HG03457 (cell line): ENCODE data around the gene DCAKD.
A peak's percentile ranks its signal among the peaks of the same experiment; 100 is the strongest.

ENCODE experiments used
- ATAC-seq: cut with Tn5 transposase; IDR thresholded peaks from one replicate; pipeline ENCODE4 v1.9.1; 2021; ENCODE audit warnings: moderate number of reproducible peaks; ENCODE audit not compliant: unreplicated experiment

Gene DCAKD, protein sequence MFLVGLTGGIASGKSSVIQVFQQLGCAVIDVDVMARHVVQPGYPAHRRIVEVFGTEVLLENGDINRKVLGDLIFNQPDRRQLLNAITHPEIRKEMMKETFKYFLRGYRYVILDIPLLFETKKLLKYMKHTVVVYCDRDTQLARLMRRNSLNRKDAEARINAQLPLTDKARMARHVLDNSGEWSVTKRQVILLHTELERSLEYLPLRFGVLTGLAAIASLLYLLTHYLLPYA

DNA sequence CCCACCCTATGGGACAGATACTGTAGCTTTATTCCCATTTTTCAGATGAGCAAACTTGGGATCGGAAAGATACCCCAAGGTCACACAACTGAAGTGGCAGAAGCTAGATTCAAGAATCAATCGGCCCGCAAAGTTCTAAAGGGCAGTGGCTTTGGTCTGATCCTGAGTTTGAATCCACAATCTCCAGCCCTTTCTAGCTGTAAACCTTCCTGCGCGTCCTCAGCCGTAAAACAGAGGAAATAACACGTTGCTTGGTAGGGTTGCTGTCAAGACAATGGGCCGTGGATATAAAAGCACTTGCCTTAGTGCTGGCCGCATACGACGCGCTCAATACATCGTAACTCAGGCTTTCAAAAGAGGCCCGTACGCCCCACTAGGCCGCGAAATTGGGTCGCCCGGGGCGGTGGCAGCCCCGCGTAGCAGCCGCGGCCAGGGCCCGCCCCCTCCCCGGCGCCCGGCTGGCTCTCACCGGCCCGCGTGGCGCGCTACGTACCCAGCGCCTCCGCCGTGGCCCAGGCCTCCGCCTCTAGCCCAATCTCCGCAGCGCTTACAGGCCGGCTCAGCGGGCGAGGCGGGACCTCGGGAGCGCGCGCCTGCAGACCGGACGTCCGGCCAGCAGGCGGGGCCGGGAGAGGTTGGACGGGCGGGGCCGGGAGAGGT lies at the start of gene DCAKD:
DCAKD (minus strand) TSS at position 573 of the 660 bp plus-strand sequence. CDS start 16,747 bp downstream, outside the sequence.
- ATAC-seq = peak; percentile 80

DNA sequence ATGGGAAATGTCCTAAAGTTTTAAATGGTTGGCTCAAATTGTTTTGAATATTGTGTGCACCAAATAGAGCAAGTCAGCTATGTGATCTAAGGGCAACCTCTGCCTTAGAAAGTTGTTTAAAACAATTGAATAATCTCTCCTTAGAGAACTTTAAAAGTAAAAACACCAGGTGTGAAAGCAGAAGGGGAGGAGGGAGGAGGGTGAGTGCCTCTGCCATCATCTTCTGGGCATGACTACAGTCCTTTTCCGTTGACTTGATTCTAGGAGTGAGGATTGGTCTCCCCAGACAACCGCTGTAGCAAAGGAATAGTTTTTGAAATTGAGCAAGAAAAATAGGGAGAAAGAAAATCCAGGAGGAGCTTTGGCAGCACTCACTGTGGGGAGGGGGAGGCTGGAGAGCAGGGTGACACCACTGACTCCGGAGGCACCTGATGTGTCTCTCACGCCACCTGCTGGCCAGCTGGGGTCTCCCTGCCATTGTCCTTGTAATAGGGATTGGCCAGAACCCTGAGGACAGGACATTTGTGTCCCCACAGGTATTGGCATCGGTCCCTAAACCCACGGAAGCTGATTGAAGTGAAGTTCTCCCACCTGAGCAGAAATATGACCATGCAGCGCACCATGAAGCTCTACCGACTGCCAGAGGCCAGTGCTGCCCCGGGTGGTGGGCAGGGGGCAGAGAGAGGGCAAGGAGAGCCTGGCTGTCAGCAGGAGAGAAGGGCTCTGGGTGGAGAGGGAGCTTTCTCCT lies 47.6 kb upstream of the DCAKD start:
- no peak for ATAC-seq

DNA sequence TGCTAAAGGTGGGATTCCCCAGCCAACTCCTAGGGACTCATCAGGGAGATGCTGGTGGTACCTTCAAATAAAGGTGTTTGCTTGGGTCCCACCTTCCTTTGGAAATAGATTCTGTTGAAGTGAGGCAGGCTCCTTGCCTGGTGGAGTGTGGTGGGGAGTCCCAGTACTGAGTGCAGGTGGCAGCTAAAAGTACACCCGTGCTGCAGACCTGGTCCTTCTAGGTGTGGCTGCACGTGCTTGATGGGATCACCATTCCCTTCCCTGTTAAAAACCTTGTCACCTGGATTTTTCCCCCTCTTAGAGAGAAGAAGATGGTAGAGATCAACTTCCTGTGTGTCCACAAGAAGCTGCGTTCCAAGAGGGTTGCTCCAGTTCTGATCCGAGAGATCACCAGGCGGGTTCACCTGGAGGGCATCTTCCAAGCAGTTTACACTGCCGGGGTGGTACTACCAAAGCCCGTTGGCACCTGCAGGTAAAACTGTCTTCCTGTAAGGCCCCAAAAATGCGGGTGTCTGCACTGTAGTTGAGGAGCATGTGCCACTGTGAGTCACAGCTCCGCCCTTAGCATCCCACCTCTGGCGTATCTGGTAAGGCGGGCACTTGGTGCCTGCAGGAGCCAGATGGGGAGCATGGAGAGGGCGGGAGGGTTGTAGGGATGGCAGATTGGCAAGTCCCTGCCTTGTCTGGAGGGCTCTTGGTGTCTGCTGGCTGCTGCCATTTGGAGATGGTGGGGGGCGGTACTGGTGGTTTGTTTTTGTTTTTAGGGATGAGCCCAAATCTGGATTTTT lies 46.8 kb upstream of the DCAKD start:
- no peak for ATAC-seq

DNA sequence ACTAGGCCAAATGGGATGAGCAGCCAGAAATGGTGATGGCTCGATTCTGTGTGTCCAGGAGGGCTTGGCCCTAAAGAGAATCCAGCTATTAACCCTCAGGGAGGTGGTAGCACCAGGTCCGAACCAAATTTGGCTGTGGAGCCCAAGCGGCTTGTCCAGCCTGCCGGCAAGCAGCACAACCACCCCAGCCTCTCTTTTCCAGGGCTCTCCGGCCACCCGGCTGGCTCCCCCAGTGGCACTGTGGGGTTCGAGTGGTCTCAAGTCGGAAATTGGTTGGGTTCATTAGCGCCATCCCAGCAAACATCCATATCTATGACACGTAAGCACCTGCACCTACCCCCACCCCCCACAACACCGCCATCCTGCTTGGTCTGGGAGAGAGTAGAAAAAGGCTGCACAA lies 45.5 kb upstream of the DCAKD start:
- ATAC-seq = no peak

DNA sequence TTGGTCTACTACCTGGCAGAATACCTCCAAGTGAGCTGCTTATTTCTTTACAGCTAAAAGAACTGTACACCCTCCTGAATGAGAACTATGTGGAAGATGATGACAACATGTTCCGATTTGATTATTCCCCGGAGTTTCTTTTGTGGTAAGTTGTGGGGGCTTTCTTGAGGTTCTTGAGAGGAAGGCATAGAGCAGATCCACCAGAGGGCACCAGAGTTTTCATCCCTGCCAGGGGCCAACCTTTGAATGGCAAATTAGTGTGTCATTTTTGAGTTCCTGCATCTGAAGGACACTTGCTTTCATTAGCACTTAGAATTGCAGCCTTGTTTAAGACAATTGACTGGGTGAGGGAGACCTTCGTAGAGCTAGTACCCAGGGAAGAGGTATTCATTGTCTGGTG lies 44.7 kb upstream of the DCAKD start:
- ATAC-seq = no peak

DNA sequence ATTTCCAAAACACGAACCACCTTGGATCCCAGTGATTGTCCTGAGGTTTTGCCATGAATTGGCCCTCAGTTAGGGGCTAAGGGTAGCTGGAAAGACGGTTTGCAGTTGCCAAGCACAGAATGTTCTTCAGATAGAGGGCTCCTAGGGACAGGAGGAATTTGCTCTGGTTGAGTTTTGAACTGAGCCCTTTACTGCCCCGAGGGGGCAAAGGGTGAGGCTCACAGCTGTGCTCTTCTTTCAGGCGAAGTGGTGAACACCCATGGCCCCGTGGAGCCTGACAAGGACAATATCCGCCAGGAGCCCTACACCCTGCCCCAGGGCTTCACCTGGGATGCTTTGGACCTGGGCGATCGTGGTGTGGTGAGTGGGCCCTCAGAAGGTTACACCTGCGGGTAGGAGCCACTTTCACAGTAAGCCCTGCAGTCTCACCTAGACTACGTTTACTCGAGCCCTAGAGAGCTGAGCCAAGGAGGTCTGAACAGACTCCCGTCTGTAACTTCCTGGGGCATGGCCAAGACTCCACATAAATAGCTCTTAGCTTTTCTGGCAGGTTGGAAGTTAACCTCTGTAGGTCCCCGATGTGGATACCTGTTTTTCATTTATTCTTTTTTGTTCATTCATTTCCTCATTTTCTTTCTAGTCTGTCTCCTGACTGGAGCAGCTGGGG lies 42.1 kb upstream of the DCAKD start:
- ATAC-seq = no peak

DNA sequence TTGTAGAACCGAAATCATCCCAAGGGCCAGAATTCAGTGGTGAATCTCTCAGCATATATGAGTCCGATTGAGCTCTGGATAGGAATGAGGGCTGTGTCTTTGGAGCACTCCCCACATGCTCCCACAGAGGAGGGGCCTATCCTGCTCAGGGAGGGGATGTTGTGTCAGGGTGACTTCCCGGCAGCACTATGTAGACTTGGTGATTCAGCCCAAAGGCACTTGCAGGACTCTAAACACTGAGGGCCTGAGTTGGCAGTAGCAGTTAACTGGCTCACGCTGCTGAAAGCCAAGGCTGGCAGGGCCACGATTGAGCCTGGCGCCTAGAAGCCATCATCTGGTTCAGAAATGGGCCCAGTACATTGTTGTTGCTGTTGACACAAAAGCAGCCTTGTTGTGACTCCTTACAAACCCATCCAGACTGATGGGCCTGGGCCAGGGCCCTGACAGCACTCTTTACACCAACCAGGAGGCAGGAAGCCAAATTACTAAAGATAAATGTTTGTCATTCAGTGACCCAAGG lies 41.5 kb upstream of the DCAKD start:
- ATAC-seq = no peak

DNA sequence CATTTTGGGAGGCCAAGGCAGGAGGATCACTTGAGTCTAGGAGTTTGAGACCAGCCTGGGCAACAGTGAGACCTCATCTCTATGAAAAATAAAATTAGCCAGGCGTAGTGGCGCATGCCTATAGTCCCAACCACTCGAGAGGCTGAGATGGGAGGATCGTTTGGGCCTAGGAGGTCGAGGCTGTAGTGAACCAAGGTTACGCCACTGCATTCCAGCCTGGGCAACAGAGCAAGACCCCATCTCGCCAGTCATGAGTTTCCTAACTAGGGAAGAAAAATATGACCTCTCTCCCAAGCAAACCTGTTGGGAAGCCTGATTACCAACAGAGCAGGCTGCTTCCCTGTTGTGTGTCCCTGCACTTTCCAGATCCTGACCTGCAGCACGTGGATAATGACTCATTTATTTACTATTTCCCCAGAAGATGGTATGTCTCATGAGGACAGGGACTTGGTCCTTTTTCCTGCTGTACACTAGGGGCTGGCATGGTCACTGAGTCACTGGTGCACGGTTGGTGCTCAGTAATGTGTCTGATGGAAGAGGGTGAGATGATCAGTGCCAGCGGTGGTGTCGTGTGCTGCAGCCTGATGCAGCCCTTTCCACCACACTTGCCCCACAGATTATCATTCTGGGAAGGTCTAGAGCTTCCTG lies 40.5 kb upstream of the DCAKD start:
- ATAC-seq = no peak

DNA sequence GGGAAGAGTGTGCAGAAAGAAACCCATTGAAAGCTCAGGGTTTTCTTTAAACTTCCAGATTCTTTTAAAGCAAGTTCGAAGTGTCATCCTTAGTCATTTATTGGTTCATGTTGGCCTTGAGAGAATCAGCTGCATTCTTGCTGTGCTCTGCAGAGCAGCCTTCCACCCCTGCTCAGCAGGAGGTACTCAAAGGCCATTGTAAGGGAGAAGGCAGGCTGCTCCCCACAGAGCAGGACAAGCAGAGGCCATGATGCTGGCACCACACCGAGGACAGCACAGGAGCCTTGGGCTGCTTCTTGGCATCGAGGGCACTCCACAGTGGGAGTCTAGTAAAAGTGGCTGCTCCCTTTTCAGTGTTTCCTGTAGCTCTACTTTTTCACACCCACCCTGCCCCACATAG lies 39.3 kb upstream of the DCAKD start:
- ATAC-seq = no peak

DNA sequence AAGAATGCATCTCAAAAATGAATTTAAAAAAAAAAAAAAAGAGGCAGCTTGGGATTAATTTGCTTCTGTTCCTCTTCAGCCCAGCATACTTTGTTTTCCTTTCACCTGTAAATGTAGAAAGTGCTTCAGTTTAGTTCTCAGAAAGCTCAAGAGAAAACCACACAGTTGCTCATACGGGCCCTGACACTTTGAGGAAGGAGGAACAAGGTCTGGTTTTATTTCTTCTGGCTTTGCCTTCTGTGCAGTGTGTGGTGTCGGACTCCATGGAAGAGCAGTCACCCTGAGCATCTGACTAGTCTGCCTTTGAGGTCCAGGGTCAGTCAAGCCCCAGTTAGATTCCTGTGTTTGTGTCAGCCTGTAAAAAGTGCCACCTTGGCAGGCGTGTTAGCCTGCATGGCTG lies 37.3 kb upstream of the DCAKD start:
- ATAC-seq = no peak

DNA sequence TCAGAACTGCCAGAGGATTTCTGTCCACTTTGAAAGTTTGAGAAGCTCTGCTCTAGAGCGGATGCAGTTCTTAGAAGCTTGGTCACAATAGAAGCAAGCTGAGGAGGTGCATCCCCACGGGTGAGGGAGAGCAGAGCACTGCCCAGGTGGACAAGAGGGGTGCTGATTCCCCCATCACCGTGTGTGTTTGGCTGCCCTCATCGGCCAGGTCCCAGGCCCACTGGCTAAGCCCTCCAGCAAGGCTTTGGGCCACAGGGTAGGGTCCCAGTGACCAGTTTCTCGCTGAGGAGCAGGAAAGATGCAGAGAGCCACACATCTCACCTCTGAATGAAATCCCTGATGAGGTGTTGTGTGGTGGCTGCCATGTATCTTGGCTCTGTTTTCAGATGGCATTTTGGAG lies 36.5 kb upstream of the DCAKD start:
- no peak for ATAC-seq

DNA sequence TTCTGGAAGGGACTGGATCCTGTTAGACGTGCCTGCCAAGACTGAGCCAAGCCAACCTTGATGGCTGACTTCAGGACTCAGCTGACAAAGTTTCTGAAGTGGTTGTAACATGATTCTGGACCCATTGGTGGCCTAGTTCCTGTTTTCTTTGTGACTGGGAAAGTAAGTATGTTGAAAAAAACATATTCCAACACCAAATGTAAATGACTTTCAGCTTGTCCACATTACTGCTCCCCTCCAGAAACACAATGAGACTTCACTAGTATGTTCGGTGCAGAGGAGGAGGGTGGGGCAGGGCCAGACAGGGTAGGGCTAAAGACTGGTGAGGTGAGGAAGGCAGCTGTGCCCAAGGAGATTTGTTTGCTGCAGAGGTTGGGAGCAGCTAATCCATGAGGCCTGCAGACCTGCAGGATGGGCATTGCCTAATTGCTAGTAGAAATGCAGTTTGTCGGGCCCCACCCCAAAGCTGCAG lies 36.1 kb upstream of the DCAKD start:
- ATAC-seq = no peak

DNA sequence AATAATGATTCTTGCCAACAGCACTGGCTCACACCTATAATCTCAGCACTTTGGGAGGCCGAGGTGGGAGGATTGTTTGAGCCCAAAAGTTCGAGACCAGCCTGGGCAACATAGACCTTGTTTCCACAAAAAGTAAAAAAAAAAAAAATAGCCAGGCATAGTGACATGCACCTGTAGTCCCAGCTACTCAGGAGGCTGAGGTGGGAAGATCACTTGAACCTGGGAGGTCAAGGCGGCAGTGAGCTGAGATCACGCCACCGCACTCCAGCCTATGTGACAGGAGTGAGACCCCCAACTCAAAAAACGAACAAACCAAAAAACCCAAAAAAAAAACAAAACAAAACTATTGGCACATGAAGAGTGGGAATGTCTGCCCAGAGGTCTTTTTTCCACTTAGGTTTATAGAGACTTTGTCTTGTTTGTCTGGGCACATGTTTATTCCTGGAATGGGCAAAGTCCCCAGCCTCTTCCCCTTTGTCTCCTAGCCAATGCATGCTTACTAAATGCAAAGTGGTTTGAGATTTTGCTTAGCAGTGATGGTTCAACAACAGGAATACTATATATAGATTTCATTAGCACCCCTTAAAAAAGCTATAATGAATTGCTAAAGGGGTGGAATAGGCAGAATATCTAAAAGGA lies 35.6 kb upstream of the DCAKD start:
- no peak for ATAC-seq

DNA sequence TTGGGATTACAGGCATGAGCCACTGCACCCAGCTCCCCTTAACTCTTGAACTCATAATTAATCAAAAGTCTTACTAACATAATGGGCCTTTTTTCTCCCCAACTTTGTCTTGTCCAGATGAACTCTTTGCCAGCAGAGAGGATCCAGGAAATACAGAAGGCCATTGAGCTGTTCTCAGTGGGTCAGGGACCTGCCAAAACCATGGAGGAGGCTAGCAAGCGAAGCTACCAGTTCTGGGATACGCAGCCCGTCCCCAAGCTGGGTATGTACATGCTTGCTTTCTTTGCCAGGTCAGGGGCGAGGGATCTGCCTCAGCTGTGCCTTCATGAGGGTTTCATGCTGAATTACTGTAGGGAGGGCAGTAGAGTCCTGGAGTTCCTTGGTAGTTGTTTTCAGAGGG lies 35.0 kb upstream of the DCAKD start:
- no peak for ATAC-seq

DNA sequence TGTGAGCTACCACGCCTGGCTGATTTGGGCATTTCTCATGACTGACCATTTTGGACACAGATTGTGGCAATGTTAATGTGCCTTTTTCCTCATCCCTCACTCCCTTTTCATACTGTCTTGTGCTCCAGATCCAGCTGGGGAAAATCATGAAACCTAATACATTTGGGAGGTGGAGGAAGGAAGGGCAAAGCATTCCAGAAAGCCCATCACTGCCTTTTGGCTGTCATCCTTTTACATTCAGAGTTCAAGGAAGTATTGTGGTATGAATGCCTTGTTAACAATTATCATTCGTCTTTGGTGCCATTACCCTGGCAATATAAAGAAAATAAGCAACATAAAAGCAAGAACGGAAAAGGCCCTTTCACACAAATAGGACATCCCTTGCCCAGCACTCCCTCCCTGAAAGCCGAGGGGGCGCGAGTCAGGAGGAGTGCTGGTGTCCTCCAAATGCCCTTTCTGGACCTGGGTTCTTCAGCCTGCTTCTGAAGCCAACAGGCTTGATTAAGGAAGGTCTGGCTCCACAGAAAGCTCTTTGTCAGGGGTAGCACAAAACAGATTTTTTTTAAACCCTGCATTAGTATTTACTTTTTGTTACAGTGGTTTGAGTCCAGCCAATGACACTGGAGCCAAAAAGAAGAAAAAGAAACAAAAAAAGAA lies 29.7 kb upstream of the DCAKD start:
- no peak for ATAC-seq

DNA sequence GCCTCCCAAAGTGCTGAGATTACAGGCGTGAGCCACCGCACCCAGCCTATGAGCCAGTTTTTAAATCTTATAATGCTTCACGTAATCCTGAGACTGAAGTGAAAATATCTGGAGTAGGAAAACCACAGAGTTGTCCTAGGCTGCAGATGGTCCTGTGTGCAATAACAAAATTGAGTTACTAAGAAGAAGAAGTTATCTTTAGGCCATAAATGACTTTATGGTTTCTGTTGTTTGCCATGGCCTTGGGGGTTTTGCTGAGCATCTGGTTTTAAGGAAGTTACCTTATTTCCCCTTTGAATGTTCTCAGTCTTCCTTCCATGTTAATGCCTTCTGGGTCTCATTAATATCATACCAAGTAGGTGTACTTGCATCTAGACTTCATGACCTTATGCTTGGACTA lies 26.2 kb upstream of the DCAKD start:
- ATAC-seq = no peak

DNA sequence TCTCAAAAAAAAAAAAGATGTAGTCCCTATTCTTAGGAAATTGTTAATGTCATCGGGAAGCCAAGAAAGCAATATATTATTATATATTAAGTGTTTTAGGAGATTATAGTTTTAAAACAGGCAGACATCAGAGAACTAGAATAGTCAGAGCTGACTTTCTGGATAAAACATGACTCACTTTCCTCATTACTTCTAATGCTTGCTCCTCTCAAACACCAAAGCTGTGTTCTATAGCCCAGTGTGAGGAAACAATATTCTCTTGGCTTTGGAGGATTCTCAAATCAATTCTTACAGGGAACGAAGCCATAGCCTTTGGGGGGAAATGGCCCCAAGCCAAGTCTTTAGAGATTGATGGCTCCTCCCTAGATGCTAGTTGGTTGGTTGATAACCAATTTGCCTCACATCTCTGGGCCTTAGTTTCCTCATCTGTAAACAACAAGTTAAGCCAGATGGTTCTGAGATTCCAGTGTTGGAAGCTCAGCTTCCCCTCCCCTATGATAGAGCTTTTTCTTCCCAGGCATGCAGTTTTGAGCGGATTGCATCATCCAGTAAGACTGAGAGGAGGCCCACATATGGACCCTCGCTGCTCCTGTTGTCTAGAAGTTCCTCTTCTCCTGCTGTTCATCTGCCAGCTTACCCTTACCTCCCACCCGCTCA lies 22.1 kb upstream of the DCAKD start:
- ATAC-seq = no peak

DNA sequence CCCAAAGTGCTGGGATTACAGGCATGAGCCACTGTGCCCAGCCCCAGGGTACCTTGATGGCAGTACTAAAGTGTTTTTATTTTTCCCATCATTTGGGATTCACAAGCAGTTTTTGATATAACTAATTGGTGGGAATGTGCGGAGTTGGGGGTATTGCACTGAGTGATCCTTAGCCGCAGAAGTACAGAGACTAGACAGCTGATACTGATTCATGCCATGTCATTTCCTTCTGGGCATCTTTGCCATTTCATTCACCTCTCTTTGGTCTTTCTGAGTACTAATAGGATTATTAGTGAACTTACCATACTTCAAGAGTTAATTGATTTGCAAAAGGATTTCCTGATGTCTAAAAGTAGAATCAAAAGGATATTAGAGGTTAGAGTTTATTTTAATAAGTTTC lies 19.4 kb upstream of the DCAKD start:
- ATAC-seq = no peak

DNA sequence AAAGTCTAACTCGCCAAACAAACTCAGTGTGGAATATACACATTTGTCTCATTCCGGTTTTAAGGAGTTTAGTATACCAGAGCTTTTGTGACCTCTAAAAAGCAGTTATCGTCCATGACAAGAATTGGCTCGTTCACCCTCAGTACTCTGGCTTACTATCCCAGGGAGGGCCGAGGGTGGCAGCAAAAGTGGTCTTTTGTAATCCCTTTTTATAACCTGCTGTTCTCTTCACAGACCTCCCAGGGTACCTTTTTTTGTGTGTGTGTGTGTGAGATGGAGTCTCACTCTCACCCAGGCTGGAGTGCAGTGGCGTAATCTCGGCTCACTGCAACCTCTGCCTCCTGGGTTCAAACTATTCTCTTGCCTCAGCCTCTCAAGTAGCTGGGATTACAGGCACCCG lies 18.6 kb upstream of the DCAKD start:
- no peak for ATAC-seq
